NCI-H526 (cell line): ENCODE results near the gene GNAI3.
A peak's percentile ranks its signal among the peaks of the same experiment; 100 is the strongest.

Source experiments
- DNase-seq, 2 experiments: peaks; one replicate each; lab custom pipeline; 2025; lab: John Stamatoyannopoulos, UW

Gene GNAI3

DNA sequence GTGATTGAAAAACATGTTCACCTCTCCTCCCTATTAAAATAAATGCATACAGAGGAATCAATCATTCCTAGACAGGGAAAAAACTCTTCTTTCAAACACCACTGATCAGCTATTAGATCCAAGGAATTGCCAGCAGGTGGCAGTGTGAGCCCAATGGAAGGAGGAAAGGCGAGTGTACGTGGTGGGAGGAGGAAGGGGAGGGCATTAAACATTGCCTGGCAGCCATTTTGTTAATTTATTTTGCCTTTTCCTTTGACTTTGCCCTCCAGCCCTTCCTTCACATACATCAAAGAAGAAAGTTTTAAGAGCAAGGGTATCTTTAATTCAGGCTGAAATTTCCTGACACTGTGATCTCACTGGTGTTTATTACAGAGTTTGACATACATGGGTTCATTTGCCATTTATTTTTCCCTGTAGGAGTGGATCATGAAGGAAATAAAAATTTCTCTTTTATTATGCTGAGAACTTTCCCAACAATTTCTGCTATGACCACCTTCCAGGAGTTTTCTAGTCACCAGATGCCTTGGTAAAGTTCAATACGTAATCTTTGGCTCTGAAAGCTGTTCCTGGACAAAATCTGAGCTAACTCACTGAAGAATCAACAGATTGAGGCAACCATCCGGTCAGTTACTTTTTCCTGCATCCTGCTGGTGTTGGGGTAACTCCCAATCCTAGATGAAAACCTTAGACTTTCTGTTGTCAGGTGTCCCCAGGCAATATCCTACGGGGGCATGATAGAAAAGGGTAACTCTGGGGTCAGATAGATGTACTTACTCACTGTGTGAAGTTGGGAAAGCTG lies 1.9 kb upstream of the GNAI3 start:
- peak; percentile 86 to 97 for DNase-seq

DNA sequence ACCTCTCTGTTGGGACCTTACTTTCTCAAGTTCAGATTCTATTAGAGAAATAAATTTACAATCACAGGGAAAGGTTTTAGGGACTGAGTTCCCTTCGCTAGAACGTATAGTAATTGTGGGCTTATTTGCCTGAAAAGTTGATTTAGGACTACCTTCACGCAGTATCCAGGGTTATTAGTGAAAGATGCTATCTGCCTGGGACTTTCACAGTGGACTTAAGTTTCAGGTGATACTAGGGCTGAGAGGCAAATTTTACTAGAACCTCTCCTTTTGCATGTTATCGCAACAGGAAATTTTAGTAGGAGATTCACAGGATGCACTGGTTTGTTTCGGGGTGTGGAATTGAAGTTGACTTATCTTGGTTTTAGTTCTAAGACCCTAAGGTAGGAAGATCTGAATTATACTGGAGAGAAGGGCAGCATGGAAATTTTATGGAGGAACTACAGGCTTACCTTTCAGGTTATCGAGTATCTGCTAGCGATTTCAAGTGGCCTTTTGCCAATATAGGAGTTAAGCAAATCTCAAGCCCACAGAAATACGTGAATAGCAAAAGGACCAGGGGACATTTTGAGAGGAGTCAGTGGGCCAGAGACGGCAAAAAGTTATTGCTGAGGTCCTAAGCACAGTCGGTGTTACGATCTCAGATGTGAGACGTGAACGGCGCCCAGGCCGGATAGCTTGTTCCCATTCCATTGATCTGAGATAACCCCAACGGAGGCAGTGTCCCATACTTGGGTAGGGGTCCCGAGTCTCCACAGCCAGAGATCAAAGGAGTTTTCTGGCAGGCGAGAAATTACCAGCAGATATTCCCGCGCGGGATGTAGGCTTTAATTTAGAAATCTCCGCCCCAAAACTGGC lies 723 bp upstream of the GNAI3 start:
- DNase-seq, result peak in 1 of 2 experiments; percentile 51

- DNase-seq, result no peak
These were observed 8.1 kb downstream of the GNAI3 start for GRCh38 chr1:109556563-109556962.

GRCh38 chr1:109557520-109557919 lies 9.1 kb downstream of the GNAI3 start:
- no peak for DNase-seq

DNA sequence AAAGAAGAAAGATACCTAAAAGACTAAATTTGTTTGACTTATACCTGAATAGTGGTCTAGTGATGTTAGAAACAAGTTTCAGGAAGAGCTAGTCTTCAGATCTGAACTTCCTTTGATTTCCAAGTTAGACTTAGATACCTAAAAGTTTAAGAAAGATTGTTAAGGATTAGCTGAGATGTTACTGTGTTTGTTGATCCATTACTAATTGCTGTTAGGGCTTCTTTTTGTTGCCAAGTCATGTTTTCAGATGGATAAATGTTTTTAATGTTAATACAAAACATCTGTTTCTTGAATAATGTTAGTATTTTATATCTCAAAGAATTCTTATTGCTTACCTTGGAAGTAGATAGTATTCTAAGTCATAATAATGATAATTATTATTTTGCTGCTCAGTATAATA lies 11.6 kb downstream of the GNAI3 start:
- DNase-seq, result no peak

- DNase-seq, result no peak
These were observed 15.9 kb downstream of the GNAI3 start for GRCh38 chr1:109564194-109564878.

DNA sequence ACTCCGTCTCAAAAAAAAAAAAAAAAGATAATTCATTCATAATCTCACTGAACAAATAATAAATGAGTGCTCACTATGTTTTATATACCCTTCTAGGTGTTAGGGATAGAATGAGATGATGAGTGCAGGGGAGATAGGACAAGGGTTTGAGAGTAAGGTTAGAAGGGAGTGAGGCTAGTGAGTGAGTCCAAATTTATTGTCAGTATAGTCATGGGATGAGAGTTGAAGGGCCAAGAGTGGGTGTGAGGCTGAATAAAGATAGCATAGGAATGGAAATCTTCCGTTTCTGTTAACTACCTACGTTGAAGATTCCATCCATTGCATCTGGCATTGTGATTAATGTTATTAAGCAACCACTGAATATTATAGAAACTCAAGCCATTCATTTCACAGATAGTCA lies 16.8 kb downstream of the GNAI3 start:
- DNase-seq, result no peak

GRCh38 chr1:109566982-109567381 lies 18.6 kb downstream of the GNAI3 start:
- DNase-seq, result no peak

DNA sequence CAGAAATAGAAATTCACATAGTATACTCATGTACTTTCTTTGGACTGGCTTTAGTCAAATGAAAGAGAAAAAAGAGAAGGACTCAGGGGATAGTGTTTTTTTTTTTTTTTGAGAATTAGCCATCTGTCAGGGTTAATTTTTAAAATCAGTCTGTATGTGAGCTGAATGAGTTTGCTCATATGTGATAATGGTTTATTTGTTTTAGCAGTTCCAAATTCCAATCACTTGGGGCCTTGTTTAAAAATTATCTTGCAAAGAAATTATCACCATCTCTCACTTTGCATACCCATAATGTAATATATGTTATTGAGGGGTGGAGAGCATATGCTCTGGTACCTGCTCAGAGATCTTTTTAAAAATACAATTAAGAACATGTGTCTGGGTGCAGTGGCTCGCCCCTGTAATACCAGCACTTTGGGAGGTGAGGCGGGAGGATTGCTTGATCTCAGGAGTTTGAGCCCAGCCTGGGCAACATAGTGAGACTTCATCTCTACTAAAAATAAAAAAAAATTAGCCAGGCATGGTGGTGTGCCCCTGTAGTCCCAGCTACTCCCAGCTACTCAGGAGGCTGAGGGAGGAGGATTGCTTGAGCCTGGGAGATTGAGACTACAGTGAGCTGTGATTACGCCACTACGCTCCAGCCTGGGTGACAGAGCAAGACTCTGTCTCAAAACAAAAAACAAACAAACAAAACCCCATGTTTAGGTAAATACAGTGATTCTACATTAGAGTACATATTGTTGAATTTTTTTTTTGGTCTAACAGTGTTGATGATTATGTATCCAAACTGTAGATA lies 19.7 kb downstream of the GNAI3 start:
- DNase-seq, result no peak

DNA sequence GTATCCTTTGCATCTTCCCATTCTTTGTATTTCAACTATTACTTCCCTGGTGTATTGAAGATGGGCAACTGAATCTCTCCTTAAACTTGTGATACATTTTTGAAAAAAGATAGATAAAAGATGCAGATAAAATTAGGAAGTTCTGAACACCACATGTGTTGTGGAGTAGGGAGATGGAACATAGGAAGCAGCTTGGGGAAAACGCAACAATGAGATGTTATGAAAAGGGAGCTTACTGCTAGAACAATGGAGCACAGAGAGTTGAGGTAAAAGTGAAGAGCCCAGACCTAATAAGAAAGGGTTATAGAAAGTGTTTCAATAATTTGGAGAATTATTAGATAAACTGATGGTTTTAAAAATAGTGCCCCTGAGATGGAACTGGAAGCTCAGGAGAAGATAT lies 20.9 kb downstream of the GNAI3 start:
- DNase-seq, result no peak

GRCh38 chr1:109570414-109570813 lies 22.0 kb downstream of the GNAI3 start:
- no peak for DNase-seq

GRCh38 chr1:109573785-109574184 lies 25.4 kb downstream of the GNAI3 start:
- no peak for DNase-seq

DNA sequence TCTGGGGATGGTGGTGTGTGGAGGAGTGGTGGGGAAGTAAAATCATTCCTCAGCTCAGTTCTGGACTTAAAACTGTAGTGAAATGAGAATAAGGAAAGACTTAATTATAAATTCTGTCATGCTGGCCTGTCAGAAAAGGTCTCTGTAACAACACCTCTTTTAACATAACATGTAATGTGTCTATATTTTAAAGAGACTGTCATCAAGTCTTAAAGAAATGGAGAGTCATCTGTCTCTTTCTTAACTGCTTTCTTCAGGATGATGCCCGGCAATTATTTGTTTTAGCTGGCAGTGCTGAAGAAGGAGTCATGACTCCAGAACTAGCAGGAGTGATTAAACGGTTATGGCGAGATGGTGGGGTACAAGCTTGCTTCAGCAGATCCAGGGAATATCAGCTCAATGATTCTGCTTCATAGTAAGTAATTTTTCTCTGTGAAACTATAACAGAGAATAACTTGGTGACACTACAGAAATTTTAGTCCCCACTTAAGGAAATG lies 30.6 kb downstream of the GNAI3 start:
- DNase-seq, result no peak

DNA sequence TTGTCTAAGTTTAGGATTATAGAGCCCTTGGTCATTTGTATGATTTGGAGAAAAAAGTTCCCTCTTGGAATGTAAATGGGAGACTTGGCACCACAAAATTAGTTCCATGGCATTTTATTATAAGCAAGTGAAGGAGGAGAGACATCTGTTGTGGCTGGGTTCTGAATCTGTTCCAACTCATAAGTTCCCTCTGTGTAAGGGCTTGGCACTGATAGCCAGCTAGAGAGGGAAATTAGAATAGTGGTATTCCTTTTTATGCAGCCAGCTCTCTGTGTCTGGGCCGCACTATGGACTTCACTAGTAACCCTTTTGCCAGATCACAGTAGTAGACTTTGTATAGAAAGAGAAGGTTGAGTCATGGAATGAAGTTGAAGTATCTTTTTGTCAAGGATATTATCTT lies 31.1 kb downstream of the GNAI3 start:
- DNase-seq, result no peak

DNA sequence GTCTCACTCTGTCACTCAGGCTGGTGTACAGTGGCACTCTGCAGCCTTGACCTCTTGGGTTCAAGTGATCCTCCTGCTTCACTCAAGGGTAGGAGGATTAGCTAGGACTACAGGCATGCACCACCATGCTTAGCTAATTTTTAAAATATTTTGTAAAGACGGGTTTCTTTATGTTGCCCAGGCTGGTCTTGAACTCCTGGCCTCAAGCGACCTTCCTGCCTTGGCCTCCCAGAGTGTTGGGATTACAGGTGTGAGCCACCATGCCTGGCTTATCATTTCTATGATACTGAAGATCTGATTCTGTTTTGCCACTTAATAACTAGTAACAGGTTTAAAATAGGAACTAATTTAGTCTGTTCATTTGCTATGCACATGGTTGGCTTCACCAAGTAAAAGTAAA lies 33.6 kb downstream of the GNAI3 start:
- DNase-seq, result no peak

DNA sequence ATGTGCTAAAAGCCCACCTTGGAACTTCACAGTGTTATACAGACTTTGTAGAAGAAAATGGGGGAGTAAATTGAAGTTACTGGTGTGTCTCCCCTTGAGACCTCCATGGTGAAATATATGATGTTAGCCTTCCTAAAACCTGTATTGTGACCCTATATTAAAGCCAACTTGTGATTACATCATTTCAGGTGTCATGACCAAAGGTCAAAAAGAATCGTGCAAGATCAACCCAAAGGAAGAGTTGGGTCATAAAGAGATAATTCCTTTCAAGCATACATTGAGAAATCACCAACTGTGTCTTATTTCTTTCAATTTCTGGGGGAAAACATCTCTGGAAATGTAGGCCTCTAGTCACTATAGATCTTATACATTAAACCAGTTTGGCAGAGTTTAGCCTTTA lies 36.4 kb downstream of the GNAI3 start:
- no peak for DNase-seq

DNA sequence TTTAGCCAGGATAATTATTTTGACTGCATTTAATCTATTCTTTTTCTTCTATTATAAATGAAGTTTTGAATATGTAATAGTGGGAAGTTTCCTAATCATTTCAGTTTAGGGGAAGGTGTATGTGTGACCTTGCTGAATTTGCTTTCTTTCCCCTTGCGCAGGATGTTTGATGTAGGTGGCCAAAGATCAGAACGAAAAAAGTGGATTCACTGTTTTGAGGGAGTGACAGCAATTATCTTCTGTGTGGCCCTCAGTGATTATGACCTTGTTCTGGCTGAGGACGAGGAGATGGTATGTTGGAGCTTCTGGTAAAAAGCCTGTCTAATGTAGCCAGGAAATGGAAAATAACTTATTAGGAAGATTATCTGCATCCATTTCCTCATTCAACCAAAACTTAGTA lies 37.6 kb downstream of the GNAI3 start:
- no peak for DNase-seq

GRCh38 chr1:109589177-109589576 lies 40.8 kb downstream of the GNAI3 start:
- no peak for DNase-seq

- DNase-seq, result no peak
These were observed 41.3 kb downstream of the GNAI3 start for GRCh38 chr1:109589679-109590078.

GRCh38 chr1:109592916-109593315 lies 44.5 kb downstream of the GNAI3 start:
- DNase-seq, result no peak

DNA sequence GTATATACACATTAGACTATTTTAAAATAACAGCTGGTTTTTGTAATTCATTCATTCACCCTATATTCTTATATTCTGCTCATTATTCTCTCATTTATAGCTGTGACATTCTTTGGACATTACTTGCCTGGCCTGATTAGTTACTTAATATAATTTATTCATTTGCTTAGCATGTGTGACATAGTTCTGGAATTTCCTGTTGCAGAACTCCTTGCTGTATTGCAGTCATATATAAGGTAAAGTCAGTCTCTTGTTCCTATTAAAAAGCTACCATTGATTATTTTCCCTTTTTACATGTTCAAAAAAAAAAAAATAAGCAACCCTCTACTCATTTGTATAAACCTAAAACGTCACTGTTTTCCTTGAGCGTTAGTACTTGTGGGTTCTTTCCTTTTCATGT lies 47.1 kb downstream of the GNAI3 start:
- DNase-seq, result no peak

DNA sequence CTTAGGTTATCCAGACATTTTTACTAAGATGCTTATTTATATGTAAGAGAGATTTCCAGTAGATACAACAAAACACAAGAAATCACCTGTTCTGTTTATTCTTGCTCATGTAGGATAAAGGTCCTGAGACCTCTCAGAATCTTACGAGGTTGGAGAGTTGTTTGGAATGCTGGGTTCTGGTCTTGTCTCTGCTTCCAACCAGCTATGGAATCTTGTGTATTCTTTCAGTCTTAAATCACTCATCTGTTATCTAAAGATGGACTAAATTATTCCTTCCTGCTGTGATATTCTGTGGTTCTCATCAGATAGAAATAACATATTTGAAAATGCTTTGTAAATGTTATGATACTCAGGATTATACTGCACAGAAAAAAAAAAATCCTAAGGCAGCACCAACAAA lies 49.7 kb downstream of the GNAI3 start:
- no peak for DNase-seq
